Breast epithelium (tissue), 3 donors: ENCODE results near the gene COL6A2.

ENCODE experiments used
- CTCF ChIP-seq, 3 donors: fragments of 450-650 bp; IDR thresholded peaks; one replicate each; pipeline ENCODE4 v1.5.1; 2016 to 2017; ENCODE audit warnings: antibody characterized with exemption in 3 of 3, mild to moderate bottlenecking in 3 of 3, moderate library complexity in 3 of 3
- POLR2A ChIP-seq: fragments of 450-650 bp; IDR thresholded peaks from one replicate; pipeline ENCODE4 v1.6.1; 2016; ENCODE audit warnings: antibody characterized with exemption, mild to moderate bottlenecking, moderate library complexity
- POLR2AphosphoS5 ChIP-seq, 3 donors: sonication (generic); formaldehyde crosslinking; IDR thresholded peaks; one replicate each; pipeline ENCODE4 v1.6.1; 2017; ENCODE audit warnings: antibody characterized with exemption in 3 of 3

DNA sequence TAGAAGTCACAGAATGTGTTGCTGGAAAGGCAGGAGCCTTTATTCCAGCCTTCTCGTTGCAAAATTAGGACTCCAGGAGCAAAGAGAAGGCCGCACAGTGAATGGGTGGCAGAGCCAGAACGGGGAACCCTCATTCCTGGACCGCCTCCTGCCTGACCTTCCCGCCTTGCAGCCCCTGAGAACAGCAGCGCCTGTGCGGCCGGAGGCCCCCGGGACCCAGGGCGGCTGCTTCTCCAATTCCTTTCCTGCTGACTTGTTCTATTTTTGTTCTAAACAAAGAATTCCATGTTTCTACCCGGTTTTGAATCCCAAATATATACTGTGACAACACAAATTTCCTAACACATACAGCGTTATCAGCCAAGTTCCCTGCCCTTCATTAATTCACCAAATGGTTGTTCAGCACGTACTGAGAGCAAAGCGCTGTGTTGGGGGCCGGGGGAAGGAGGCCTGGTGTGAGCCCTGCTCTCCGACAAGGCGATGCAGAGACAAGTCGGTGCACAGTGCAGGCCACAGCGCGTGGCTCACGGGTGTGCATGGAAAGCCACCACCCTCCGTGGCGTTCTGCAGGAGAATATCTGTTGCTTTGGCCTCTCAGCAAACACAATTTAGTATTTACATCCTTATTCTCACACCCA lies 31.9 kb upstream of the COL6A2 start:
- TF ChIP-seq POLR2AphosphoS5 (IDR thresholded peaks at IDR 0.05) (no peak), CTCF (IDR thresholded peaks at IDR 0.05) (no peak), POLR2A (no peak)
